ENCODE data around the gene CDH19.

Gene CDH19

DNA sequence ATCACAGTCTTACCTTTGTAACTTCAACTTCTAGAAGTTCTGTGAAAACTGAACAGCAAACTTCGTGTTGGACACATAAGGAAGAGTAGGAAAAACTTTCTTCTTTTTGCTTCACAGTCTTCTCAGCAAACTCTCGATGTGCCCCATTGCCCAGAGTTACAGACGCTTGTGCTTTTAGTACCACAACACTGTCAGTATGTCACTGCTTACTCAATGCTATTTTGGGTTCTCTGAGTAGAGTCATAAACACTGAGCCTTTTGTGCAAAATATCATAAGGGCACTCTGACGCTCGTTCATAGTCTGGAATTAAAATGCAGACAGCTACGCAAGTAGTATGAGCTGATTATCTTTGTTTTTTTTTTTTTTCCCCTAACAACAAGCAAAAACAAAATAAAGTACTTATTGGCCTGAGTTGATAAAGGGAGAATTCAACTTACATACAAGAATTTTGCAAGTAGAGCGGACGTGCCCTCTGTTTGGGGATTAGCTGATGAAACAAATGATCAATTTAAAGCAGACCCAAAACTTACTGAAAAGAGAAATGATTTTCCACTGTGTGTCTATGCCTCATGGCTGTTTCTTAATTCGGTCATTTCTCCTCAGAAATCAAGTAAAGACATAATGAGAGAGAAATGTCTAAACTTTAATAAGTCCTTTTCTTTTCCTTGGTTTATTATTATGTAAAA lies at the start of gene CDH19:
CDH19 (minus strand) TSS at position 150 of the 687 bp plus-strand sequence. CDS start 31,886 bp downstream, outside the sequence.
- no peak for DNase-seq (ENCODE audit: low read depth)

GRCh38 chr18:66647671-66648070 lies 43.8 kb upstream of the CDH19 start:
- DNase-seq (ENCODE audit: low read depth): no peak

- no peak for DNase-seq (ENCODE audit: low read depth)
Observed at GRCh38 chr18:66646609-66647008, 42.7 kb upstream of the CDH19 start.

- DNase-seq (ENCODE audit: low read depth): no peak
Observed at GRCh38 chr18:66645983-66646382, 42.1 kb upstream of the CDH19 start.

- DNase-seq (ENCODE audit: low read depth): no peak
Observed at GRCh38 chr18:66641056-66641455, 37.2 kb upstream of the CDH19 start.

- no peak for DNase-seq (ENCODE audit: low read depth)
Observed at GRCh38 chr18:66640431-66640830, 36.5 kb upstream of the CDH19 start.

GRCh38 chr18:66638856-66639629 lies 35.2 kb upstream of the CDH19 start:
- no peak for DNase-seq (ENCODE audit: low read depth)

DNA sequence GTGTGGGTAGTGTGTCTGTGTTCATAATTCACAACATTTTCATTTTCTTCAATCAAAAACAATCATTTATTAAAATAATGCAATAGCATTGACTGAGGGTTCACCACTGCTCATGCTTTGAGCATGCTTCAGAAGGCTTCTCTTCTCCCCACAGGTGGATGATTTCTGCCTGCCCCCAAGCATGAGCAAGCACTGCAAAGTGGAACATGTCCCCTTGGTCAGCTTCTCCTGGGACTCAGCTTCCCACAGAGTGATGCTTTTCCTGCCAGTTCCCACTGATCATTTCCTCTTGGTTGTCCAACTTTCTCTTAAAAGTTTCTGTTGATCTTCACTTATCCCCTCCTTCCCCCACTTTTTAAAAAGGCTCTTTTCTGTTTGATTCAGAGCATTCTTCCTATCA lies 31.5 kb upstream of the CDH19 start:
- no peak for DNase-seq (ENCODE audit: low read depth)

DNA sequence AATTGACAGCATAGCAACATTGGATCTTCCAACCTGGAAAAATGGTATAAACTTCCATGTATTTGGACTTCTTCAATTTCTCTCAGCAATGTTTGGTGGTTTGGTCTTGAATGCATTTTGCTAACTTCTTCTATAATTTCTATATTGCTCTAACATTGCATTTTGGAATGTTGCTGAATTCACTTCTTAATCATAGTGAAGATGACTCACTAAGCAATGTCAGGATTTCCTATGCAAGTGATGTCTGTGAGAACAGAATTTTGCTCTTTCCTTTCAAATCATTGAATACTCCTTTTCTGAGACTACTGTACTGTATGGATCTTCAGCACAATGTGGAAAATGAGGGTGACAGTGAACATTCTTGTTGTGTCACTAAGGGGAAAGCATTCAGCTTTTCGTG lies 28.9 kb upstream of the CDH19 start:
- DNase-seq (ENCODE audit: low read depth): no peak

DNA sequence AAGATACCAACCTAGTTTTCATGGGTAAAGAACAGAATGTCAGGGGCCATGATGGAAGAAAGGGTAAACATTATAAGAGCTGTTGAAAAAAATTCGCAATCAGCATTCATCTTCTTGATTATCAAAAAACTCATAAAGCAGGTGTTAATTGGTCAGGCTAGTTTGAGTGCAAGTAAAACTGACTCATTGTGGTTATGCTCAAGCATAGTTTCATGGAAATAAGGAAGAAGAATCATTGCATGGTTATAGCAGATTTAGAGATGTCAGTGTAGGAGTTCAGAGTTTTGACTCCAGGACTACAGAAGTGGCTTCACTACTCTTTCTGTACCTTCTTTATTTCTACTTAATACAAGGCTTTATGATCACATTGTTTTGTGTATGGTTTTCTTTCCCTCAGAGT lies 26.9 kb upstream of the CDH19 start:
- DNase-seq (ENCODE audit: low read depth): no peak

DNA sequence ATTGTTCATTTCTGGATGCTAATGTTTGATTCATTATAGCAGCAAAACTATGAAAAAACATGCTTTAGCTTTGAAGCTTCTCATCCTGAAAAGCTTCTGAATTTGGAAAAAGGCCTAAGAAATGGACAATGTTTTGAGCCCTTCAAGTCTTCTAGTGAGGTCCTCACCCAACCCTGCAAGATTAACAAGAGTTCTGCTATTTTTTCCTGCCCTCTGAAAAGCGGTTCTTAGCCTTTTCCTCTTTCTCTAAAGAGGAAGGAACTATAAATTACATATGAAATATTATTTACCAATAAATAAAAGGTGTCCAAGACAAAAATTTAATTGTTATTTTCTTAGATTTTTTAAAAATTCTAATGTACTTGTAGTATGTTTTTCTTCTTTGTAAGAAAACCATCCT lies 19.9 kb upstream of the CDH19 start:
- no peak for DNase-seq (ENCODE audit: low read depth)

- no peak for DNase-seq (ENCODE audit: low read depth)
Observed at GRCh38 chr18:66621816-66622576, 18.1 kb upstream of the CDH19 start.

GRCh38 chr18:66616523-66616983 lies 12.7 kb upstream of the CDH19 start:
- no peak for DNase-seq (ENCODE audit: low read depth)

GRCh38 chr18:66615176-66615575 lies 11.3 kb upstream of the CDH19 start:
- DNase-seq (ENCODE audit: low read depth): no peak

GRCh38 chr18:66607632-66608031 lies 3.7 kb upstream of the CDH19 start:
- no peak for DNase-seq (ENCODE audit: low read depth)

- DNase-seq (ENCODE audit: low read depth): no peak
Observed at GRCh38 chr18:66601649-66602048, 2.2 kb downstream of the CDH19 start.

DNA sequence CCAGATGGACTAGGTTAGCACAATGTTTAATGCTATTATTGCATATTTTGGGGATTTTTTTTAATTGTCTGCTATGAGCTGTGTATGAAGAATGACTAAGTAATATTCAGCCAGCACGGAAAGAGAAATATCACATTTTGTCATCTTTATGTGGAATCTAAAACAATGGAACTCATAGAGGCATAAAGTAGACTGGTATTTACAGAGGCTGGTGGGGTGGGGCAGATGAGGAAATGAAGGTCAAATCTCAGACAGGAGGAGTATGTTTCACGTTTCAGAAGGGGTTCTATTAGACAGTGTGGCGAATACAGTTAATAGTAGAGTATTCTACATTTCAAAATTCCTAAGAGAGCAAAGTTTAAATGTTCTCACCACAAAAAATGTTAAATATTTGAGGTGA lies 4.7 kb downstream of the CDH19 start:
- no peak for DNase-seq (ENCODE audit: low read depth)

- no peak for DNase-seq (ENCODE audit: low read depth)
Observed at GRCh38 chr18:66587430-66587829, 16.5 kb downstream of the CDH19 start.

- DNase-seq (ENCODE audit: low read depth): no peak
Observed at GRCh38 chr18:66582211-66582610, 21.7 kb downstream of the CDH19 start.

DNA sequence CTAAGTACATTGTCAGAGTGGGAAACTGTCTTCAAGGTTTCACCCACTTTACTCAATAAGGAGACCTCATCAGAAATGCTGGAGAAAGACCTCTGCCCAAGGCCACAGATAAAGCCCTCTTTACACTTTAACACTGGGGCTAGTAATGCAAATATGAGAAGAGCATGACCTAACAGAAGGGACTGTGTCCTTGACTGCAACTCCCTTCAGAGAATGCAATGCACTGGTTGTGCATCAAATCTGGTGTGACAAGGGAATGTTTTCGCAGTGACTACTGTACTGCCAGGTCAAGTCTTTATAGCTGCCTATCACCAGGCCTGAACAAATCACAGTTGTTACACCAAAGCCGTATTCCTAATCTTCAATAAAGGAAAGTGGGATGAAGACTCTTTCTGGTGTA lies 28.6 kb downstream of the CDH19 start:
- no peak for DNase-seq (ENCODE audit: low read depth)

DNA sequence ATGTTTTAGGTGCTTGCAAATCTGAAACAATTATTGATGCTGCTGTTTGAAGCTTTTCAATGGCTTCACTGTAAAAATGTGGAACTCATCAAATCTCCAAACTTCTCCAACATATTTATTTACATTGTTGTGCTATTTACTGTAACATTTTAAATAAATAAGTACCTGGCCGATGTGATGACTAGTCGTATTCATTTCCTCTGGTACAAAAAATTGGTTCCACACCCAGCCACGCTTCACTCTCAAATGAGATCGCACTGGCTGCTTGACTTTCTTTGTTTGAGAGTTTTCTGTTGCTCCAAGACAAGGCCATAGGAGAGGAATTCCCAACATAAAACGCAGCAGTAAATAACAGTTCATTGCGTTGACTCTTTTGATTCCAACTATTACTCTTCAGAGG lies 32.0 kb downstream of the CDH19 start:
- DNase-seq (ENCODE audit: low read depth): no peak

GRCh38 chr18:66566616-66567015 lies 37.3 kb downstream of the CDH19 start:
- DNase-seq (ENCODE audit: low read depth): no peak

- DNase-seq (ENCODE audit: low read depth): no peak
Observed at GRCh38 chr18:66564236-66564635, 39.7 kb downstream of the CDH19 start.

Measured in stimulated activated CD8-positive, alpha-beta memory T cell treated with anti-CD3 and anti-CD28 coated beads, Interleukin-7, amount 100 ng/mL, for 24 hours (primary cell).